Mucosa of stomach (tissue), 1 donor: ENCODE measurements around the gene BOD1.

ENCODE experiments used
- H3K27me3 ChIP-seq: one replicate; pipeline ENCODE4 v1.7.0; 2013; ENCODE audit warnings: mild to moderate bottlenecking, low read length; ENCODE audit not compliant: control insufficient read depth, insufficient read depth
- H3K36me3 ChIP-seq: one replicate; pipeline ENCODE4 v1.7.0; 2013; ENCODE audit warnings: low read length; ENCODE audit not compliant: control insufficient read depth, insufficient read depth
- H3K4me1 ChIP-seq: one replicate; pipeline ENCODE4 v1.7.0; 2013; ENCODE audit warnings: mild to moderate bottlenecking, low read length; ENCODE audit not compliant: control insufficient read depth, insufficient read depth
- H3K4me3 ChIP-seq: one replicate; pipeline ENCODE4 v1.7.0; 2013; ENCODE audit warnings: low read length
- H3K9ac ChIP-seq: one replicate; pipeline ENCODE4 v1.7.0; 2013; ENCODE audit warnings: mild to moderate bottlenecking, low read length, moderate library complexity
- H3K9me3 ChIP-seq: one replicate; pipeline ENCODE4 v1.7.0; 2013; ENCODE audit warnings: mild to moderate bottlenecking, low read length, moderate library complexity; ENCODE audit not compliant: control insufficient read depth
- donor health status: Pancreatic carcinoma.

Gene BOD1

DNA sequence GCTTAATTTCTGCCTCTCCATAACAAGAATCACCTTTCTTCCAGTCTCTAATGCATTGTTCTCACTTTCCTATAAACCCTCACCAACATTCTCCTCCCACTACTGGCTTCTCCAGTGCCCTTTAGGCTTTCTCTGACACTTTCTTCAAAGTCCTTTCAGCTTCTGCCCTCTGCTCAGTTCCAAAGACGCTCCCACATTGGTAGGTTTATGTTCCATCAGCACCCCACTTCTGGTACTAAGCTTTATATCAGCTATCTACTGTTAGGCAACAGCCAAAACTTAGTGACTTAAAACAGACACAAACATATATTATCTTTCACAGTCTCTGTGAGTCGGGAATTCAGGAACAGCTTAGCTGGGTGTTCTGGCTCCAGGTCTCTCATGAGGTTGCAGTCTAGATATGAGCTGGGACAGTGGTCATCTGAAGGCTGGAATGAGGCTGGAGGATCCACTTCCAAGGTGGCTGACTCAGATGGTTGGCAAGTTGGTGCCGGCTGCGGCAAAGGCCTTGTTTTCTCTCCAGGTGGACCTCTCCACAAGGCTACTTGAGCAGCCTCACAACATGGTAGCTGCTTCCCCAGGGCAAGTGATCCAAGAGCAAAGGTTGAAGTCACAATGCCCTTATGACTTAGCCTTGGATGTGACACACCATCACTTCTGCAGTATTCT, 37.4 kb downstream of the BOD1 start:
- Histone ChIP-seq H3K4me3 (no peak overlapping the region), H3K9me3 (no peaks in the 10 kb centered on the region), H3K4me1 (no peaks in the 10 kb centered on the region), H3K9ac (no peak overlapping the region), H3K36me3 (no peaks in the 10 kb centered on the region), H3K27me3 (peaks cover 3% of the 10 kb centered on the region)

DNA sequence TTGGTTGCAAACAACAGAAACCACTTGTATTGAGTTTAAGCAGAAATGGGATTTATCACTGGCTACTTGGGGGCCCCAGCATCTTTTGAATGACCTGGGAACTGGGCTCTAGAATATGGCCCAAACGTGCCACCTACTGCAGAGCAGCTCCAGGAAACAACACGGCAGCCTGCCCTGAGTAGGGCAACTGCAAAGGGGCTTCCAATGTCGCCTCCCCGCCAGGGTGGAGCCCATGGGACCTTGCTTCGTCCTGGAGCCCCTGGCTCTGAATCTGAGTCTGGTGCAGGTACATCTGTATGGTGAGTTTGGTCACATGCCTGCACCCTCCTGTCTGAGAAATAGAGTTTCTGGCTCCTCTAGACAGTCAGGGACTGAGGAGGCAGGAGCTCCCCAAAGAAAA, 38.6 kb downstream of the BOD1 start:
- Histone ChIP-seq H3K4me3 (no peak overlapping the region), H3K27me3 (peaks cover 5% of the 10 kb centered on the region), H3K9me3 (no peaks in the 10 kb centered on the region), H3K9ac (no peak overlapping the region), H3K36me3 (no peaks in the 10 kb centered on the region), H3K4me1 (no peaks in the 10 kb centered on the region)

DNA sequence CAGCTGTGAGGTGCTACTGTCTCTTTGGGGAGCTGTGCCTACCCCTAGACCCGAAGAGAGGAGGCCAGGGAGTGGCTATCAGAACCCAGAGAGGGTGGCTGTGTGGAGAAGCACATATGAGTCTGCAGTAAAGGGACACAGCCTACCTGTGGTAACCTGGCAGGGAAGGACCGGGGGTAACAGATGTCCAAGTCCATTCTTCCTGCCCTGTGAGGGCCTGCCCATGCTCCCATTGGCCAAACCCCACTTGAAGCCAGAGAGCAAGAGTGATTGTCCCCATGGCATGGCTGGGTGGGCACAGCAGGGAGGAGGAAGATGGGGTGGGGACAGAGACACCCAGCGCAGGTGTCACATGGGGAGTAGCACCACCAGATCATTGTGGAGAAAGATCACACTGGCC, 39.3 kb downstream of the BOD1 start:
- Histone ChIP-seq H3K9ac (no peak overlapping the region), H3K9me3 (no peaks in the 10 kb centered on the region), H3K36me3 (no peaks in the 10 kb centered on the region), H3K4me1 (no peaks in the 10 kb centered on the region), H3K4me3 (no peak overlapping the region), H3K27me3 (peaks cover 9% of the 10 kb centered on the region)

DNA sequence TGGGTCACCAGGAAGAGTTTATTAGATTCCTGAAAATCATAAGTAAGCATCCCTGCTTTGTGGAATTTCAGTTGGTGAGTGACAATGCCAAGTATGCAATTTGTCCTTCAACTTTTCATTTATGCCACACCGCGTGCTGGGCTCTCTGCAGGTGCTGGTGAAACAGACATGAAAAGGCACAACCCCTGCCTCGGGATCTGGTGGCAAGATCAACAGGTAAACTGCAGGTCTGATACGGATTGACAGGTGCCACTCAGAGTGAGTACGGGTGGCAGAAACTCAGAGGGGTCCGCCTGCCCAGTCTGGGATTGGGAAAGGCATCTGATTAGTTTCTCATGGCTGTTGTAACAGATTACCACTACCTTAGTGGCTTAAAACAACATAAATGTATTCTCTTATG, 40.5 kb downstream of the BOD1 start:
- Histone ChIP-seq H3K4me1 (no peaks in the 10 kb centered on the region), H3K9me3 (no peaks in the 10 kb centered on the region), H3K27me3 (peaks cover 6% of the 10 kb centered on the region), H3K4me3 (no peak overlapping the region), H3K9ac (no peak overlapping the region), H3K36me3 (no peaks in the 10 kb centered on the region)

DNA sequence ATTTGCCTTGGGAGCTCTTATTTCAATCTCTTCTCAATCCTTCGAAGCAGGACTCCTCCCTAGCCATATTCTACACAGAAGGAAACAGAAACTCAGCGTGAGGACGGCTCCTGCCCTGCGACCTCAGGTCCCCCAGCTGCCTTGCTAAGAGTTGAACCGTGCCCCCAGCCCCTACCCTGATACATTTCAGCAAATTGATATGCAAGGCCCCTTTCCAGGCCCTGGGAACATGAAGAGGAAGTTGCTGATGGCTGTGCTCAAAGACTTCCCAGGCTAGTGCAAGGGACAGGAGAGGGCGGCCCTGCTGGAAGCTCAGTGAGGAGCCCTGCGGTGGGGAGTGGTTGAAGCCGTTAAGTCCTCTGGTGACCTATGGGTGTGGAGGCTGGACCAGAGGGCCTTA, 41.5 kb downstream of the BOD1 start:
- Histone ChIP-seq H3K9ac (no peak overlapping the region), H3K9me3 (no peaks in the 10 kb centered on the region), H3K36me3 (no peaks in the 10 kb centered on the region), H3K27me3 (peaks cover 6% of the 10 kb centered on the region), H3K4me1 (no peaks in the 10 kb centered on the region), H3K4me3 (no peak overlapping the region)

DNA sequence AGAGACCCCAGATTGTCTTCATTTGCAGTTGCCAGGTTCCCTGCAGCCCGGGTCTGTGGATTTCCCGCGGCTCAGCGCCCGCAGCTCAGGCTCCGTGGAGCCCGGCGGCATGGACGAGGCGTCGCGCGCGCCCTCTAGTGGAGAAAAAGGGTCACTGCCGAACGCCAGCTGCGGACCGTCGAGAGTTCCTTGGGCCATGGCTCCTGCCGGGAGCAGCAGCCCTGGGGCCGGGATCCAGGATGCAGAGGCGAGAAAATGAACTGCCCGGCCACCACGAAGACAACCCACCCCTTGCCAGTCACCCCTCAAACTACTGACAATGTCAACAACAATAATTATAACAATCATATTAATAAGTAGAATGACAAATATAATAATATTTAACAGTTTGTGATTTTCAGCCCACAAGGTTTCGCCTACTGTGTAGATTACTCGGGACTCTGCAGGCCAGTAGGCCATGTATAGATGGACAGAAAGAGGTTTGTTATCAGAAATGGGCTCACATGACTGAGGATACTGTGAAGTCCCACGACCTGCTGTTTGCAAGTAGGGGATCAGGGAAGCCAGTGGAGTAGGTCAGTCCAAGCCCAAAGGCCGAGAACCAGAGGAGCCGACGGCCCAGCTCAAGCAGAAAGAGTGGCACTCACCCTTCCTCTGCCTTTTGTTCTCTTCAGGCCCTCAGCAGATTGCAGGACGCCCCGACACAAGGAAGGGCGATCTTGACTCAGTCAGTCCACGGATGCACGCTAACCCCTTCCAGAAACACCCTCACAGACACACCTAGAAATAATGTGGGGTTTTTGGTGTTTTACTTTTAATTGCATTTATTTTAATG, 43.1 kb downstream of the BOD1 start:
- Histone ChIP-seq H3K36me3 (no peaks in the 10 kb centered on the region), H3K9me3 (no peaks in the 10 kb centered on the region), H3K4me3 (no peak overlapping the region), H3K4me1 (no peaks in the 10 kb centered on the region), H3K9ac (no peak overlapping the region), H3K27me3 (peaks cover 6% of the 10 kb centered on the region)

DNA sequence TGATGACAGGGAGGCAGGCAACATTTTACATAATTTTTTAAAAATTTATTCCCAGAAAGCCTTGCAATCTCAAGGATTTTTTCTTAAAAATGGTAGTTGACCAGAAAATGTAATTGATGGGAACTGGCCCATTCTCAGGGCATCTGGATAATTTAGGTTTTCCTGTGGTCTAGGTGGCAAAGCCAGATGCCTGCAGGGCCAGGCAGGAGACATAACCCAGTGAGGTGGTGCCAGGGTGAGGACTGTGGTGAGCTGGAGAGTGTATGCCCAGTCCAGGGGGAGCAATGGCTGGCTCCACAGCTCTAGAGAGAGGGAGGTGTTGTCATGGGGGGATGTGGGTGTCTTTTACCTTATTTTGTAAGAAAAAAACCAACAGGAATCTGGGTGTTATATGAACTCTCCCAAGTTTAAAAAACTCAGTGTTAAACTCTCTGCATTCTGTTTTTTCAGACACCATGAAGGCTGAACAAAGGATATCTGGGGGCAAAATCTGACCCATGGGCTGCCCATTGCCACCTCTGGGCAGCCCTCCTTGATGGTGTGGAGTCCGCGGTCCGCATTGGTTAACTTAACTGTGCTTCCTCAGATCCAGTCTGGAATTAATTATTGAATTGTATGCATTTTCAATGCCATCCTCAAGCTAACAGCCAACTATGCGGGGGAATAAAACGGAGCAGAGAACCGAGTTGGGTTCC, 43.9 kb downstream of the BOD1 start:
- no peak overlapping the region for H3K4me3 ChIP-seq
- H3K9ac ChIP-seq: no peak overlapping the region
- H3K27me3 ChIP-seq: peaks cover 6% of the 10 kb centered on the region
- H3K4me1 ChIP-seq: no peaks in the 10 kb centered on the region
- no peaks in the 10 kb centered on the region for H3K9me3 ChIP-seq
- no peaks in the 10 kb centered on the region for H3K36me3 ChIP-seq

DNA sequence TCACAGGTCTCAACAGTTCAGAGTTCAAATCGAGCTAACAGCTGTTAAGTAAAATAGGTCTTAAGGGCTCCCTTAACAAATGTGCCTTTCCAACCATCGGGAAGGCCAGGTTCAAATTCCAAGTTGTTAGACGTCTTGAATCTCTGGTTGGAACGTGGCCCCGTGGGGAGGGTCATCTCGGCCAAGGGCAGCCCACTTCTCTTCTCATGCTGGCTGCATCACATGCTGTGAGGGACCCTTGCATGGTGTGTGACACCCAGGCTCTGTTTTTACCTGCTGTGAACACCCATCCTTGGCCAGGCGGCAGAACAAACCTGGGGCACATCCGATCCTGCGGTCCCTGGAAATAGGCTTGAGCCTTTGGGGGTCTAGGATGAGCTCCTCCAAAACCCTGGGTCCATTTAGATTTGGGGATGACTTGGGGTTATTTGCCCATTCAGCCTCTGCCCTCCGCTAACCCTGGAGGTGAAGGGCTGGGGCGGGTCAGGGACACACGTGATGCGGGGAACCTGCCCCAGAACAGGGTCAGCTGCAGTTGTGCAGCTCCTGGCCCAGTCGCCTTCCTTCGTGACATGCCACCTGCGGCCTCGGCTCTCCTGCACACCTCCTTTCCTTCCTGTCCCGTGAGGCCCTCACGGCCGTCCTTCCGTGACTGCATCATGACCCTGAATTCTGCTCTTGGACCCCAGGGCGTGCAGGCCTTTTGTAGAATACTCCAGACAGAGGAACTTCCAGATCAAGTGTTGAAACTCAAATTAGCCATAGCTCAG, 45.9 kb downstream of the BOD1 start:
- no peak overlapping the region for H3K4me3 ChIP-seq
- no peaks in the 10 kb centered on the region for H3K36me3 ChIP-seq
- peaks cover 6% of the 10 kb centered on the region for H3K27me3 ChIP-seq
- no peaks in the 10 kb centered on the region for H3K9me3 ChIP-seq
- H3K9ac ChIP-seq: no peak overlapping the region
- no peaks in the 10 kb centered on the region for H3K4me1 ChIP-seq

DNA sequence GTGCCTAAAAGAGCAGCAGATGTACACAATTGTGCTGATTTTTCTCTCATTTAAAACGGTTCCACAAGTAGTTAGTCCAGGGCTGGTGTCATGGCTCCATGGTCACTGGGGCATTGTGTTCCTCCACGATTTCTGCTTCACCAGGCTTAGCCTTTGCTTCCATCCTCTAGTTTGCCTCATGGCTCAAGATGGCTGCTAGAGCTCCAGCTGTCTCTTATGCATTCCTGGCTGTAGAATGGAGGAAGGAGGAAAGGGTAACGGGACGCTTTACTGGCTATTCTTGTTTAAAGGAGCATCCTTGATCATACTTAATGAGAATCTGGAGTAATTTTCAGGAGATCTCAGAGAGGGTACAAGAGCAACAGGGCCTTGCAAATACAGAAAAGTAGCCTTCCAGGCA, 47.7 kb downstream of the BOD1 start:
- no peaks in the 10 kb centered on the region for H3K36me3 ChIP-seq
- no peaks in the 10 kb centered on the region for H3K4me1 ChIP-seq
- peaks cover 6% of the 10 kb centered on the region for H3K27me3 ChIP-seq

DNA sequence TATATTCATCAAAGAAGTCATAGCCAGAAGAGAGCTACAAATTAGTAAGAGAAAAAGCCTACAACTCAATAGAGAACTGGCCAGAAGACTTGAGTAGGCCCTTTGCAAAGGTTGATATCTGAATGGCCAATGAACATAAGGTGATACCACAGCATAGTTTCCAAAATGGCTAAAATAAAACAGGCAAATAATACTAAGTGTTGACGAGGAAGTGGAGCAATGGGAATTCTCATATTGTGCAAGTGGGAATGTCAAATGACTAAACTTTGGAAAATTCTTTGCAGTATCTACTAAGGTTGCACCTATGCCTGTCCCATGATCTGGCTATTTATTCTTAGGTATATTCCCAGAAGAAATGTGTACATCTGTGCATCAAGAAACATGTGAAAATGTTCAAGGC, 48.3 kb downstream of the BOD1 start:
- H3K9ac ChIP-seq: no peak overlapping the region
- H3K27me3 ChIP-seq: peaks cover 6% of the 10 kb centered on the region
- H3K4me3 ChIP-seq: no peak overlapping the region
- H3K9me3 ChIP-seq: no peaks in the 10 kb centered on the region
- no peaks in the 10 kb centered on the region for H3K4me1 ChIP-seq
- H3K36me3 ChIP-seq: no peaks in the 10 kb centered on the region

More for the DNA sequence above, 47.7 kb downstream of the BOD1 start:
- H3K4me3 ChIP-seq: no peak overlapping the region
- no peaks in the 10 kb centered on the region for H3K9me3 ChIP-seq
- H3K9ac ChIP-seq: no peak overlapping the region

DNA sequence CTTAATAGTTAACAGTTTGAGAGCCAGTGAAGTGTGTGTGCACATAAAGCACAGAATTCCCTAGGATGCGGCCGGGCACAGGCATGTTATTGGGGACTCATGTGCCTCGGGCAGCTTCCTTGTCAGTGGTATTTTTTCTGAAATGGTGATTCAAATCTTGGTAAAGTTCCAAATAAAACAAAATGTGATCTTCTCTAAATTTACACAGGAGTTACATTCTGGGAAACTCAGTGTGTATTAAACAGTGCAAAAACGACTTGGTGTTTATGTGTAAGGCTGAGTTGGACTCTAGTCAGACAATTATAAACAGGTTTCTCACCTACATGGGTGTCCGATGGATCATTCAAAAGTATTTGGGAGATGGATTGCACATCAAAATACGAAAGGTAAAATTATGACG, 48.9 kb downstream of the BOD1 start:
- Histone ChIP-seq H3K36me3 (no peaks in the 10 kb centered on the region), H3K27me3 (peaks cover 2% of the 10 kb centered on the region)

More for the DNA sequence above, 48.9 kb downstream of the BOD1 start:
- H3K4me3 ChIP-seq: no peak overlapping the region
- no peaks in the 10 kb centered on the region for H3K9me3 ChIP-seq
- H3K4me1 ChIP-seq: no peaks in the 10 kb centered on the region
- no peak overlapping the region for H3K9ac ChIP-seq
